ENCODE measurements around the gene IMPA2.

DNA sequence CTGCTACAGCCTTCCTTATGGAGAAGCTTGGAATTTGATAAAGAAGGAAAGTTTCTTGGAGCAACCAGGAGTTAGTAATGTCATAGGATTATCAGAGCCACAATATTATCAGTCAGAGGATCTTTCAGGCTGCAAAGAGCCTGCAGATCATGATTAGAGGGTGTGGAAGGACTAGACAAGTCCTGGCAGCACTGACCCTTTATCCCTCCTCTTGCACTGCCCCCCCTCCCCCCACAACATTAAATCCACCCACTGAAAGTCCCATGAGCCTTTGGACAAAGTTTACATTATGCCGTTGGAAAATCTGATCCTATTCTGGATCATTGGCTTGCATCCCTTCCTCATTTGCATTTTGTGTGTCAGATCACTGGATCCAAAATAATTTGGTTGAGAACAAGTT is 18.7 kb upstream of the IMPA2 start:
- no peak for TF ChIP-seq POLR2A (IDR thresholded peaks at IDR 0.05; ENCODE audit: low read depth, low read length)
- TF ChIP-seq, protein P1, sequence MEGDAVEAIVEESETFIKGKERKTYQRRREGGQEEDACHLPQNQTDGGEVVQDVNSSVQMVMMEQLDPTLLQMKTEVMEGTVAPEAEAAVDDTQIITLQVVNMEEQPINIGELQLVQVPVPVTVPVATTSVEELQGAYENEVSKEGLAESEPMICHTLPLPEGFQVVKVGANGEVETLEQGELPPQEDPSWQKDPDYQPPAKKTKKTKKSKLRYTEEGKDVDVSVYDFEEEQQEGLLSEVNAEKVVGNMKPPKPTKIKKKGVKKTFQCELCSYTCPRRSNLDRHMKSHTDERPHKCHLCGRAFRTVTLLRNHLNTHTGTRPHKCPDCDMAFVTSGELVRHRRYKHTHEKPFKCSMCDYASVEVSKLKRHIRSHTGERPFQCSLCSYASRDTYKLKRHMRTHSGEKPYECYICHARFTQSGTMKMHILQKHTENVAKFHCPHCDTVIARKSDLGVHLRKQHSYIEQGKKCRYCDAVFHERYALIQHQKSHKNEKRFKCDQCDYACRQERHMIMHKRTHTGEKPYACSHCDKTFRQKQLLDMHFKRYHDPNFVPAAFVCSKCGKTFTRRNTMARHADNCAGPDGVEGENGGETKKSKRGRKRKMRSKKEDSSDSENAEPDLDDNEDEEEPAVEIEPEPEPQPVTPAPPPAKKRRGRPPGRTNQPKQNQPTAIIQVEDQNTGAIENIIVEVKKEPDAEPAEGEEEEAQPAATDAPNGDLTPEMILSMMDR (IDR thresholded peaks at IDR 0.05 in 2 of 3, conservative IDR thresholded peaks at IDR 0.05 in 1 of 3; ENCODE audit: control insufficient read depth in 2 of 3, extremely low read depth in 1 of 3, insufficient read depth in 1 of 3, low read depth in 3 of 3, low read length in 3 of 3): no peak

Data from GM12878 (cell line).